Suprapubic skin (tissue), 4 donors: ENCODE measurements around the gene NSUN2.

Experiments used
- EP300 ChIP-seq: sonication (generic); formaldehyde crosslinking; IDR thresholded peaks from one replicate; pipeline ENCODE4 v1.6.1; 2017; ENCODE audit warnings: antibody characterized with exemption
- POLR2A ChIP-seq, 2 donors: fragments of 450-650 bp; IDR thresholded peaks; one replicate each; pipeline ENCODE4 v1.6.1; 2017; ENCODE audit warnings: antibody characterized with exemption in 2 of 2, mild to moderate bottlenecking in 2 of 2, moderate library complexity in 2 of 2
- POLR2AphosphoS5 ChIP-seq, 3 donors: sonication (generic); formaldehyde crosslinking; IDR thresholded peaks; one replicate each; pipeline ENCODE4 v1.6.1; 2017; ENCODE audit warnings: antibody characterized with exemption in 3 of 3
- TF ChIP-seq, protein P1 (sequence below), 2 donors: fragments of 200-600 bp in 1 of 2; fragments of 450-650 bp in 1 of 2; sonication (generic) in 1 of 2; IDR thresholded peaks; one replicate each; pipeline ENCODE4 v1.5.1; 2016 to 2019; ENCODE audit warnings: antibody characterized with exemption in 2 of 2, mild to moderate bottlenecking in 1 of 2, moderate library complexity in 1 of 2

- TF ChIP-seq, protein P1, sequence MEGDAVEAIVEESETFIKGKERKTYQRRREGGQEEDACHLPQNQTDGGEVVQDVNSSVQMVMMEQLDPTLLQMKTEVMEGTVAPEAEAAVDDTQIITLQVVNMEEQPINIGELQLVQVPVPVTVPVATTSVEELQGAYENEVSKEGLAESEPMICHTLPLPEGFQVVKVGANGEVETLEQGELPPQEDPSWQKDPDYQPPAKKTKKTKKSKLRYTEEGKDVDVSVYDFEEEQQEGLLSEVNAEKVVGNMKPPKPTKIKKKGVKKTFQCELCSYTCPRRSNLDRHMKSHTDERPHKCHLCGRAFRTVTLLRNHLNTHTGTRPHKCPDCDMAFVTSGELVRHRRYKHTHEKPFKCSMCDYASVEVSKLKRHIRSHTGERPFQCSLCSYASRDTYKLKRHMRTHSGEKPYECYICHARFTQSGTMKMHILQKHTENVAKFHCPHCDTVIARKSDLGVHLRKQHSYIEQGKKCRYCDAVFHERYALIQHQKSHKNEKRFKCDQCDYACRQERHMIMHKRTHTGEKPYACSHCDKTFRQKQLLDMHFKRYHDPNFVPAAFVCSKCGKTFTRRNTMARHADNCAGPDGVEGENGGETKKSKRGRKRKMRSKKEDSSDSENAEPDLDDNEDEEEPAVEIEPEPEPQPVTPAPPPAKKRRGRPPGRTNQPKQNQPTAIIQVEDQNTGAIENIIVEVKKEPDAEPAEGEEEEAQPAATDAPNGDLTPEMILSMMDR (IDR thresholded peaks at IDR 0.05), result no peak
- TF ChIP-seq EP300 (no peak), POLR2AphosphoS5 (IDR thresholded peaks at IDR 0.05) (no peak), POLR2A (IDR thresholded peaks at IDR 0.05) (no peak)
Observed at GRCh38 chr5:6656680-6657079, 23.8 kb upstream of the NSUN2 start.
